CD4-positive, alpha-beta T cell treated with Interleukin-4 for 1 hour (primary cell): ENCODE results near the gene DPEP2.
A peak's percentile ranks its signal among the peaks of the same experiment; 100 is the strongest.
"Not testable (repeated sequence)": the region's sequence is repeated elsewhere in the genome, so short reads cannot be mapped to it uniquely, and the experiment has no call there.

Source experiments
- DNase-seq, 2 donors: peaks; one replicate each; pipeline ENCODE4 v3.0.0-alpha.2; 2020 to 2022

The DPEP2 gene, protein sequence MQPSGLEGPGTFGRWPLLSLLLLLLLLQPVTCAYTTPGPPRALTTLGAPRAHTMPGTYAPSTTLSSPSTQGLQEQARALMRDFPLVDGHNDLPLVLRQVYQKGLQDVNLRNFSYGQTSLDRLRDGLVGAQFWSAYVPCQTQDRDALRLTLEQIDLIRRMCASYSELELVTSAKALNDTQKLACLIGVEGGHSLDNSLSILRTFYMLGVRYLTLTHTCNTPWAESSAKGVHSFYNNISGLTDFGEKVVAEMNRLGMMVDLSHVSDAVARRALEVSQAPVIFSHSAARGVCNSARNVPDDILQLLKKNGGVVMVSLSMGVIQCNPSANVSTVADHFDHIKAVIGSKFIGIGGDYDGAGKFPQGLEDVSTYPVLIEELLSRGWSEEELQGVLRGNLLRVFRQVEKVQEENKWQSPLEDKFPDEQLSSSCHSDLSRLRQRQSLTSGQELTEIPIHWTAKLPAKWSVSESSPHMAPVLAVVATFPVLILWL

DNA sequence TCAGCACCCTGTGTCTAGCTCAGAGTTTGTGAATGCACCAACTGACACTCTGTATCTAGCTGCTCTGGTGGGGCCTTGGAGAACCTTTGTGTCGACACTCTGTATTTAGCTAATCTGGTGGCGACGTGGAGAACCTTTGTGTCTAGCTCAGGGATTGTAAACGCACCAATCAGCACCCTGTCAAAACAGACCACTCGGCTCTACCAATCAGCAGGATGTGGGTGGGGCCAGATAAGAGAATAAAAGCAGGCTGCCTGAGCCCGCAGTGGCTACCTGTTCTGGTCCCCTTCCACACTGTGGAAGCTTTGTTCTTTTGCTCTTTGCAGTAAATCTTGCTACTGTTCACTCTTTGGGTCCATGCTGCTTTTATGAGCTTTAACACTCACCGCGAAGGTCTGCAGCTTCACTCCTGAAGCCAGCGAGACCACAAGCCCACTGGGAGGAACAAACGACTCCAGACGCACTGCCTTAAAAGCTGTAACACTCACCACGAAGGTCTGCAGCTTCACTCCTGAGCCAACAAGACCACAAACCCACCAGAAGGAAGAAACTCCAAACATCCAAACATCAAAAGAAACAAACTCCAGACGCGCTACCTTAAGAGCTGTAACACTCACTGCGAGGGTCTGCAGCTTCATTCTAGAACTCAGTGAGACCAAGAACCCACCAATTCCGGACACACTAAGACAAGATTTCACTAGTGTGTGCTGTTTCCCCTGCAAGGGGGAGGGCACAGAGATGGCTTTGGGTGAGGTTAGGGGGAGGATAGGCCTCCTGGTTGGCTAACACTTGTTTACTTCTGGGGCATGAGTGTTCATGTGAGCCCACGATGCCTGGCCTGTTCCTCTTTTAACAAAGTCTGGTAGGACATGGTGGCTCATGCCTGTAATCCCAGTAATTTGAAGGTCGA lies at the start of gene DPEP2:
DPEP2 (minus strand) TSS at position 706 of the 910 bp plus-strand sequence. CDS start 6,272 bp downstream, outside the sequence.
- peak; percentile 62 to 72 for DNase-seq

DNA sequence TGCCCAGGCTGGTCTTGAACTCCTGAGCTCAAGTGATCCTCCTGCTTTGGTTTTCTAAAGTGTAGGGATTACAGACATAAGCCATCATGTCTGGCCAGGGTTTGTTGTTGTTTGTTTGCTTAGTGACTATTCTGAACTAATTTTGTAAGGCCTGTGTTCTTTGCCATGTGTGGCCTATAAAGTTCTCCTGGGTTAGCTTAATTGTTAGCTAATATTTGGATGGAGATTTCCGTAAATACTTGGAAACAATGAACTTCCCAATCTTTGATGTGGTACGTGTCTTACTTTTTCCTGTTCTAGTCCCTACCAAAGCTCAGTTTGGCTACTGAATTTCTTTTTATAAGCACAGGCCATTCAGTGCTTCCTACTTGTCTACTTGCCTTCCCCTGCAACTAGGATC lies 48.7 kb upstream of the DPEP2 start:
- no peak for DNase-seq

DNA sequence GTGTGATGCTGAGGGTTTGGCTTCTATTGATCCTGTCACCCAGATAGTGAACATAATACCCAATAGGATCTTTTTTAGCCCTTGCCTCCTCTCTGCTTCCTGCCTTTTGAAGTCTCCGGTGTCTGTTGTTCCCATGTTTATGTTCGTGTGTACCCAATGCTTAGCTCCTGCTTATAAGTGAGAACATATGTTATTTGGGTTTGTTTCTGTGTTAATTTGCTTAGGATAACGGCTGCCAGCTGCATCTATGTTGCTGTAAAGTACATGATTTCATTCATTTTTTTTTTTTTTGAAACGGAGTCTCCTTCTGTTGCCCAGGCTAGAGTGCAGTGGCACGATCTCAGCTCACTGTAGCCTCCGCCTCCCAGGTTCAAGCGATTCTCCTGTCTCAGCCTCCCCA lies 46.8 kb upstream of the DPEP2 start:
- no peak for DNase-seq

DNA sequence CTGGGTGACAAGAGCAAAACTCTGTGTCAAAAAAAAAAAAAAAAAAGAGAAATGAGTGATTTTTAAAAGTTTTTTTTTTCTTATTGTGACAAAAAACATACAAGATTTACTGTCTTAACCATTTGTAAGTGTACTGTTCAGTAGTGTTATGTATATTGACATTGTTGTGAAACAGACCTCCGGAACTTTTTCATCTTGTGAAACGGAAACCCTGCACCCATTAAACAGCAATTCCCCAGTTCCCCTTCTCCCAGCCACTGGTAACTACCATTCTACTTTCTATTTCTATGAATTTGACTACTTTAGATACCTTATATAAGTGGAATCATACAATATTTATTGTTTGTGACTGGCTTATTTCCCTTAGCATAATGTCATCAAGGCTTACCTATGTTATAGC lies 42.5 kb upstream of the DPEP2 start:
- no peak for DNase-seq

DNA sequence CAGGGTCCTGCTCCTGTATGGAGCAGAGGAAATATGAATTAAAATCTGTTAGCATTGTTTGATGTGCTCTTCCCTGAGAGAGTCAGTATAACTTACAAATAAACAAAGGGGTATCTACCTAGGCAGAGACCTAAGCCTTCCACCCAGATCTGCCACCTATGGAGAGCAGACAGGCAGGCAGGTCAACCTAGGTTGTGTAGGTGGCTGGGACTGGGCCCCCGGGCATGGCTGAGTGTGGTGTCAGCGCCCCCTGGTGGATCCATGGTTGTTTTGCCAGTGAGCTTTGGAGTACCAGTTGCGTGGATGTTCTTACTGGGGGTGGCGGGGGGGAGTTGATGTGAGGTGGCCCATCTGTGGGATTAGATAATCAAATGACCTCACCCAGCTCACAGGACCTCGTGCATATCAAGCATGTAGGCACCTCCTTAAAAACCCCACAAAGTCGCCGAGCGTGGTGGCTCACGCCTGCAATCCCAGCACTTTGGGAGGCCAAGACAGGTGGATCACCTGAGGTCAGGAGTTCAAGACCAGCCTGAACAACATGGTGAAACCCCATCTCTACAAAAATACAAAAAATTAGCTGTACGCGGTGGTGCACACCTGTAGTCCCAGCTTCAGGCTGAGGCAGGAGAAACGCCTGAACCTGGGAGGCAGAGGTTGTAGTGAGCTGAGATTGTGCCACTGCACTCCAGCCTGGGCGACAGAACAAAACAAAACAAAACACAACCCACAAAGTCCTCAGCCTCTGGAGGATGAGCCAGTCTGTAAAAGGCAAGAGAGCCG lies 41.4 kb upstream of the DPEP2 start:
- DNase-seq = peak; percentile 90 to 92

DNA sequence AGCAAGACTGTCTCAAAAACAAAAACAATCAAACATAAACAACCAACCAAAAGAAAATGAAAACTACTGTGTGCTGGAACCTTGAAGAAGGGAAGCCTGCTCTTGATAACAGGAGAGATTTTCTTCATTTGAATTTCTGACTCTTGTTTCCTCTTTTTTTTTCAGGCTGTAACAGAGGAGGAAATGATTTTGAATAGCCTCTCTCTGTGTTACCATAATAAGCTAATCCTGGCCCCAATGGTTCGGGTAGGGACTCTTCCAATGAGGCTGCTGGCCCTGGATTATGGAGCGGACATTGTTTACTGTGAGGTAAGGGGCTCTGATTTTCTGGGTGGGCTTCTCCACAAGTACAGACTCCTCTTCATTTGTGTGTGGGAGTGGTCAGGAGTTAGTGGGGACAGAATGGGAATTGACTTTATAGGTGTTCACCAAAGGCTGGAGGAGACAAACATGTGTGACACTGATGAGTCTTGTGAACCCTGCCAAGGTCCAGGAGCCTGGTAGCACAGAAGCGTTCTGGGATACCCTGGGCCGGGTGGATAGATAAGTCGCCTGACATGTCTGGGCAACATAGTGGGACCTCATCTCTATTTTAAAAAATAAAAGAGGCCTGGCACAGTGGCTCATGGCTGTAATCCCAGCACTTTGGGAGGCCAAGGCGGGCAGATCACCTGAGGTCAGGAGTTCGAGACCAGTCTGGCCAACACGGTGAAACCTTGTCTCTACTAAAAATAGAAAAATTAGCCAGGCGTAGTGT lies 38.7 kb upstream of the DPEP2 start:
- DNase-seq = no peak

DNA sequence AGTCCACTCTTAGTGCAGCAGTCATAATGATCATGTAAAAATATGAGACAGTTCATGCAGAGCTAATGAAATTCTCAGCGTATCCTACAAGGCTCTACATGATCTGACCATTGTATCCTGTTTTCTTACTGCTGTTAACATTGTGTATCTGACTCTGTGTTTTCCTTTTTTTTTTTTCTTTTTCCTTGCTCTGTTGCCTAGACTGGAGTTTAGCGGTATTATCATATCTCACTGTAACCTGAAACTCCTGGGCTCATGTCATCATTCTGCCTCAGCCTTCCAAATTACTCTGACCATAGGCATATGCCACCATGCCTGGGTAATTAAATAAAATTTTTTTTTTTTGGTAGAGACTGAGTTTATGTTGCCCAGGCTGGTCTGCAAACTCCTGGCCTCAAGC lies 35.9 kb upstream of the DPEP2 start:
- no peak for DNase-seq

DNA sequence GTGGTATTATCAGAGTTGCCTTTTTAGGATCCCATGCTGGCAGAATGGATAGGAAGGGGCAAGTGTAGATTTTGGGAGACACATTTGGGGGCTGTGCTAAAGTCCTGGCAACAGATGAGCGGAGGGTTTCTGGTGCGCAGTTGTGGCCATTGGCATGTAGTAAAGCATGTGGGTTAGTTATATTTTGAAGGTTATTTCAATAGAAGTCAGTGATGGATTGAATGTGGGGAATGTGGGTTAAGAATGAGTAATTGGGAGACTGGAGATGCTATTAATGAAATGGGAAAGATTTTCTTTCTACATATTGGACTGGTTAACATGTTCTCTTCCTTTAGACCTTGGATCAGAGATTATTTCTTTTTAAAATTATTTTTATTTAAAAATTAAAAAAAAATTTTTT lies 33.8 kb upstream of the DPEP2 start:
- DNase-seq = no peak

DNA sequence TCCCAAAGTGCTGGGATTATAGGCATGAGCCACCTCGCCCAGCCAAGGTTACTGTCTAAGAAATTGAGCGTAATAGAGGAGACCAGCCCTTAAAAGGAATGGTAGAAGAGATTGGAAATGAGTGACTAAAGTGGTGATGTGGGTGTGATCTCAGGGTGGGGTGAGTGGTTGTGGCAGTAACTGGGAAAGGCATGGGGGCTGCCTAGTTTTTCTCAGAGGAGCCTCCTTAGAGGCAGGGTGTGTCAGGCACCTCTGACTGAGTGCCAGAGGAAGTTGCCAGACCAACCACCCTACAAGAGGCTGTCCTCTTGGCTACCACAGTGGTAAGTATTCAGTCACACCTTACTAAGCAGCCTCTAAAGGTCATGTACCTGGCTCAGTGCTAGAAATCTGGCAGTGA lies 32.7 kb upstream of the DPEP2 start:
- DNase-seq = no peak

DNA sequence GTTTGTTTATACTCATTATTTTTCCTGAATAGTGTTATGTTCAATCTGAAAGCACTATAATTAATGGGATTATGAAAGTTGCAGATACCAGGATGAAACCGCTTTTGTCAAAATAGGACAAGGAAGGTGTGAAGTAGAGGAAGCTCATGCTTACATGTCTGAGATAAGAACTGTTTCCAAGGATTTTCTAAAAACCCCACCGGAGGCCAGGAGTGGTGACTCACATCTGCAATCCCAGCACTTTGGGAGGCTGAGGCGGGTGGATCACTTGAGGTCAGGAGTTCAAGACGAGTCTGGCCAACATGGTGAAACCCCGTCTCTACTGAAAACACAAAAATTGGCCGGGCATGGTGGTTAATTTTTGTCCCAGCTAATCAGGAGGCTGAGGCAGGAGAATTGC lies 30.8 kb upstream of the DPEP2 start:
- DNase-seq = not testable (repeated sequence)

DNA sequence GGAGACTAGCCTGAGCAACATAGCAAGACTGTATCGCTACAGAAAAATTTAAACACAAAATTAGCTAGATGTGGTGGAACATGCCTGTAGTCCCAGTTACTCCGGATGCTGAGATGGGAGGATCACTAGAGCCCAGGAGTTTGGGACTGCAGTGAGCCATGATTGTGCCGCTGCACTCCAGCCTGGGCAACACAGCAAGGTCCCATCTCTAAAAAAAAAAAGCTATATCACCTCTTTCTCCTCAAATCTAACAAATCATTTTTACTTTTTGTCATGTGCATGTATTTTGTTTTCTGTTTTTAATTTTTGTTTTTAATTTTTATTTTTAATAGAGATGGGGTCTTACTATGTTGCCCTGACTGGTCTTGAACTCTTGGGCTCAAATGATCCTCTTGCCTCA lies 29.7 kb upstream of the DPEP2 start:
- no peak for DNase-seq

DNA sequence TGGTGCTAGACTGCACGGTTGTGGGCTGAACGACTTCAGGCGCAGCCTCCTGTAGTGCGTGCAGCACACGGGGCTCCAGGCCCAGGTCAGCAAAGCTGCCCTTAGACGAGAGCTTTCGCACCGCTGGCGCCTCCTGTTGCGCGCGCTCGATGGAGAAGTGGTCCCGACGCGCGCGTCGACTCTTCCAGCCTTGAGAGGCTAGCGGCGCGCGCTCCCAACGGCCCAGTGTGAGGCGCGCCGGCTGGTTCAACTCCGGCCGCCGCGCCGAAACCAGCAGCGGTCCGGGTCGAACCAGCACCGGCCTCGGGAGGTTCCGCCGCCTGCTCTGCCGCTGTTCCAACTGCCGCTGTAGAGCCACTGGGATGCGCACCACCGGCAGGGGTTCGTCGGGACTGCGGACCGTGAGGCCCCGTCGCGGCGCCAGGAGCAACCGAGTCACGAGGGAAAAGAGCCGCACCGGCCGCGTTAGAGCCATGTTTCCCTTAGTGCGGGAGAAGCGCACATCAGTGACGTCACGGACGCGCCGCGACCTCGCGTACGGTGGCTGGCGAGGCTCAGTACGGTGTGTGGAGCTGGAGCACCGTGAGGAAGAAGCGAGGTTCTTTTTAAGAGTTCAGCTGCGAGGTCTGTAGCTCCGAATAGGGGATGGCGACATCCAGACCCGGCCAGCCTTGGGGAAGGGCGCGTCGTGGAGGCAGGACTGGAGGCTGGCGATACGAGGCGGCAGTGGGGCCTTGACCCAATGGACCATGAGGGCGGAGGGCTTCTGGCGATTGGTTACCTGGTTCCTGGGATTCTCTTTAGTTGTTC lies 23.6 kb upstream of the DPEP2 start, which contains the start of the genes DDX28 and DUS2:
DDX28 (minus strand) TSS at position 505 of the 810 bp plus-strand sequence; CDS start at position 475, 30 bp downstream.
DUS2 (plus strand) TSS at position 557 of the 810 bp plus-strand sequence. CDS start 14,740 bp downstream, outside the sequence.
- peak; percentile 92 to 95 for DNase-seq

DNA sequence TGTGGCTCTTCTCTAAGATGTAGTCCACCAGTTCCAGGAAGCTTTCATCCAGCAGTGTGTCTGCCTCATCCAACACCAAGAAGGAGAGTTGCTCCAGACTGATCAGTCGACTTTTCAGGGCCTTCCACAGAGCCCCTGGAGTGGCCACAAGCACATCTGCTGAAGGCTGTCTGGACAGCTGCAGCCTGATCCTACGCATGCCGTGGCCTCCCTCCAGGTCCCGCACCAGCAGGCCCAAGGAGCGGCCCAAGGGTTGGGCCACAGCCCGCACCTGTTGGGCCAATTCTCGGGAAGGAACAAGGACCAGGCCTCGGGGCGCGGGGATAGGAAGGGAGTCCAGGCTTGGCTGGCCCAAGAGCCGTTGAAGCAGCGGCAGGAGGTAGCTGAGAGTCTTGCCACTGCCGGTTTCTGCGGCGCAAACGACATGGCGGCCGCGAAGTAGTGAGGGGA lies 23.0 kb upstream of the DPEP2 start:
- no peak for DNase-seq

DNA sequence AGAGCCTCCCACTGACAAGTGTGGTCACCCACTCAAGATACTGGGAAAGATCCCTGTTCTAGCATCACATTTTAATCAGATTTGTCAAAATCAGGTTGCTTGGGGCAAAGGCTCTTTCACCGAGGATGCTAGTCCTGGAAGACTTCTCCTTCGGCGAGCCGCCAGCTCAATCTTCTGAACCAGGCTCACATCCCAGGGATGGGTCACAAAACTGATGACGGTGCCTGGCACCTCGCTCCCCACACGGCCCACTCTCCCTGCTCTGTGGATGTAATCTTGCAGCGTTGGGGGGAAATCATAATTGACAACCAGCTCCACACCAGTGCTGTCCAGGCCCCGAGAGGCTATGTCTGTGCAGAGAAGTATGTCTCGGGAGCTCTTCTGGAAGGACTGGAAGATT lies 22.2 kb upstream of the DPEP2 start:
- no peak for DNase-seq

DNA sequence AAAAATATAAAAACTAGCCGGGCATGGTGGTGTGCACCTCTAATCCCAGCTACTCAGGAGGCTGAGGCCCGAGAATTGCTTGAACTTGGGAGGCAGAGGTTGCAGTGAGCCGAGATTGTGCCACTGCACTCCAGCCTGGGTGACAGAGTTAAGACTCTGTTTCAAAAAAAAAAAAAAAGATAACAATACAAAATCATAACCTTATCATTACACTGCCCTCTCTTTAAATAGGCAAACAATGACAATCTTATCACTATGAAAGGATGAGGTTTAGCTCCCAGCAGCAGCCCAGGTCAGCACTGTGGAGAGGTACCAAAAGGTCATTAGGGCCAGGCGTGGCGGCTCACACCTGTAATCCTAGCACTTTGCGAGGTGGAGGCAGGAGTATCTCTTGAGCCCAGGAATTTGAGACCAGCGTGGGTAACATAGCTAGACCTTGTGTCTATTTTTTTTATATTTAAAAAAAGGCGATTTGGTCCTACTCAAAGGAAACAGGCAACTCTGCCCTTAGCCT lies 19.9 kb upstream of the DPEP2 start:
- DNase-seq = no peak

DNA sequence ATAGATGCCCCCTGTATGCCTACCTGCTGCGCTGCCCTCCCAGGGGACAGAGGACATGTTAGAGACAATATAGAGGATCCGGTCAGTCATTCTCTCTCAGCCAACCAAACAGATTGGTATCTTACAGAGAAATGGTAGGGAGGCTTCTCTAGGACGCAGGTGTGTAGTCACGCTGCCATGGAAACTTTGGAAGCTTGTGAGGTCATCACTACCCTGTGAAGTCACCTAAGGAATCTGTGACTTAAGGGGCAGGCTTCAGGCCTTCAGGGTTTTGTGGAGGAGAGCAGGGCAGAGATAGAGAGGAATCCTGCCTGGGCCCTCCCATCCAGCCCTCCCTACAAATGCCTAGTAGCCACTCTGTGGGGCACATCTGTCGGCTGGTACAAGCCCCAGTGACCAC lies 16.4 kb upstream of the DPEP2 start, which contains the start of gene DPEP2NB:
DPEP2NB (minus strand) TSS at position 231 of the 400 bp plus-strand sequence; CDS start at position 90, 141 bp downstream.
- no peak for DNase-seq

DNA sequence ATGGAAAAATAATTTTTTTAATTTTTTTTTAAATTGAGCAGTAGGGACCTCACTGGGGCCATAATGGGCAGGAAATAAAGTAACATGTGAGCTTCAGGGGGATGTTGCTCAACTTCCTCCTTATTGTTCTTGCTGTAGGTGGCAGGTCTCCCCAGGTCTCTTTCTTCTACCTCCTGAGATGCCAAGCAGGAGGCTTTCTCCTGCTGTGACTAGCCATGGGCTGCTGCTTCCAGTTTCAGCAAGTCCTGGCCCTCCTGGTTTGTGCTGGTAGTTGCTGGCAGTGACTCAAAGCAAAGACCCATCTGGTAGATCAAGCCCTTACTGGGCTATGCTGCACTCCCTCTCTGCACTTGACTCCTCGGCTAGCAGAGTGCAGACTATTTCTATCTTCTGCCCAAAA lies 14.2 kb upstream of the DPEP2 start:
- no peak for DNase-seq

DNA sequence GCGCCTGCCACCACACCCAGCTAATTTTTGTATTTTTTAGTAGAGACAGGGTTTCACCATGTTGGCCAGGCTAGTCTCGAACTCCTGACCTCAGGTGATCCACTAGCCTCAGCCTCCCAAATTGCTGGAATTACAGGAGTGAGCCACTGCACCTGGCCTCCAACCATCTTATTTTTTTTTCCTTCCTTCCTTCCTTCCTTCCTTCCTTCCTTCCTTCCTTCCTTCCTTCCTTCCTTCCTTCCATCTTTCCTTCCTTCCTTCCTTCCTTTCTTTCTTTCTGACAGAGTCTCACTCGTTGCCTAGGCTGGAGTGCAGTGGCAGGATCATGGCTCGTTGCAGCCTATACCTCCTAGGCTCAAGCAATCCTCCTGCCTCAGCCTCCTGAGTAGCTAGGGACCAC lies 10.6 kb upstream of the DPEP2 start:
- not testable (repeated sequence) for DNase-seq

DNA sequence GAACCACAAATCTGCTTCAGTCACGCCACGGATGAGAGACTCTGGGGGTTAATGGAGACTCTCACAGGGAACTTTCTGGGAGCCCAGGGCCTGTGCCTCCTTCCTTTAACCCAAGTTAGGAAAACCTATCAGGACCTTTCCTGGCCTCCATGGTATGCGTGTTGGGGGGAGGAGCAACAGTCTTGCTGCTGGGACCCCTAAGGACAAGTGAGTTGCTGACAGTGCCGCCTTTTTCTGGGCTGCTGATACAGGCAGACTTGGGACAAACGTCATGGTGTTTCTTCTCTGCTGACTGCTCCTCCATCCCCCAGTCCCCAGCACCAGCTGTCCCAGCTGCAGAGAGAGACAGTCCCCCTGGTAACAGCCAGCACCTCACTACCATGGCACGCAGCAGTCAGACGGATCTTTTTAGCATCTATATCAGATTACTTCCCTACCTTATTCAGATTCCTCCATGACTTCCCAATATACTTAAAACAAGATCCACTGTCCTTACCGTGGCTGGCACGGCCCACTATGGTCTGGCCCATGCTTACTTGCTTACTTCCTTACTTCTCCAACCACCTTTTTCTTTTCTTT lies 10.0 kb upstream of the DPEP2 start:
- DNase-seq = no peak

DNA sequence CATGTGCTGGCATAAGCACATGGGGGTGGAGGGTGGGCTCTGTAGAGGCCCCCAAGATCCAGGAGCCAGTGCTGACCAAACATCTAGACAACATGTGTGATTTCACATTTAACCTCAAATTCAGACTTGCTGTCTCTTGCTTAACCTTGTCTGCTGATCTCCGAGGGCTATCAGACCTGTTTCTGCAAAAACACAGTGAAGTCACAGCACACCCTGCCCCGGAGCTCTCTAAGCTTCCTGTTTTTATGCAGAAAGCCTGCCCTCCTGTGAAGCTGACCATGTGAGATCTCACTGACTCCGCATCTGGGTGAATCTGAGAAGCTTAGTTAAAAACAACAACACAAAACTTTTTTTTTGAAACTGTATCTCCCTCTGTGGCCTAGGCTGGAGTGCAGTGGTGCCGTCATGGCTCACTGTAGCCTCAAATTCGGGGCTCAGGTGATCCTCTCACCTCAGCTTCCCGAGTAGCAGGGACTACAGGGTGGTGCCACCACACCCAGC lies 6.6 kb upstream of the DPEP2 start:
- peak; percentile 77 to 86 for DNase-seq
